Mesendoderm (in vitro differentiated cells): ENCODE data around the gene SELENOT.
"Not testable (repeated sequence)": the region's sequence is repeated elsewhere in the genome, so short reads cannot be mapped to it uniquely, and the experiment has no call there.

Experiments used
- DNase-seq: peaks from one replicate; pipeline ENCODE4 v3.0.0; 2013
- H2AK5ac ChIP-seq: 2 replicates; pipeline ENCODE4 v1.6.1; 2013; ENCODE audit warnings: low read length, inconsistent platforms
- H2BK120ac ChIP-seq: 2 replicates; pipeline ENCODE4 v1.6.1; 2013; ENCODE audit warnings: low read depth, mild to moderate bottlenecking, low read length, moderate library complexity, mixed read lengths
- H2BK15ac ChIP-seq: replicated peaks from 2 replicates; pipeline ENCODE4 v1.6.1; 2013; ENCODE audit warnings: low read depth, mild to moderate bottlenecking, moderate library complexity
- H2BK5ac ChIP-seq: 2 replicates; pipeline ENCODE4 v1.6.1; 2013; ENCODE audit warnings: low read length, inconsistent platforms
- H3K18ac ChIP-seq: 2 replicates; pipeline ENCODE4 v1.6.1; 2013; ENCODE audit warnings: mild to moderate bottlenecking, low read length, mixed read lengths
- H3K23ac ChIP-seq: one replicate; pipeline ENCODE4 v1.6.1; 2013; ENCODE audit warnings: low read length
- H3K27ac ChIP-seq: 2 replicates; pipeline ENCODE4 v1.5.1; 2013; ENCODE audit warnings: low read depth, mild to moderate bottlenecking, inconsistent platforms, low read length, moderate library complexity
- H3K27me3 ChIP-seq: 2 replicates; pipeline ENCODE4 v1.6.1; 2013; ENCODE audit warnings: low read length, control low read depth, mild to moderate bottlenecking, inconsistent platforms; ENCODE audit not compliant: insufficient read depth, poor library complexity
- H3K36me3 ChIP-seq: 2 replicates; pipeline ENCODE4 v1.6.1; 2013; ENCODE audit warnings: low read length, inconsistent platforms; ENCODE audit not compliant: control insufficient read depth, insufficient read depth
- H3K4ac ChIP-seq: one replicate; pipeline ENCODE4 v1.6.1; 2013; ENCODE audit warnings: low read depth, mild to moderate bottlenecking, low read length, moderate library complexity
- H3K4me1 ChIP-seq: 2 replicates; pipeline ENCODE4 v1.6.1; 2013; ENCODE audit warnings: low read depth, low read length, inconsistent platforms; ENCODE audit not compliant: control insufficient read depth
- H3K4me2 ChIP-seq: 2 replicates; pipeline ENCODE4 v1.6.1; 2013; ENCODE audit warnings: low read length
- H3K4me3 ChIP-seq: 2 replicates; pipeline ENCODE4 v1.5.1; 2013; ENCODE audit warnings: mild to moderate bottlenecking, low read length
- H3K56ac ChIP-seq: one replicate; pipeline ENCODE4 v1.6.1; 2013; ENCODE audit warnings: low read length
- H3K79me1 ChIP-seq: 2 replicates; pipeline ENCODE4 v1.6.1; 2013; ENCODE audit warnings: low read length, inconsistent platforms
- H3K79me2 ChIP-seq: 2 replicates; pipeline ENCODE4 v1.6.1; 2013; ENCODE audit warnings: mild to moderate bottlenecking, low read length; ENCODE audit not compliant: control insufficient read depth, insufficient read depth
- H3K9ac ChIP-seq: 2 replicates; pipeline ENCODE4 v1.6.1; 2013; ENCODE audit warnings: low read length, inconsistent platforms
- H4K5ac ChIP-seq: one replicate; pipeline ENCODE4 v1.6.1; 2013; ENCODE audit warnings: low read length
- H4K8ac ChIP-seq: one replicate; pipeline ENCODE4 v1.6.1; 2013; ENCODE audit warnings: low read depth, mild to moderate bottlenecking, control low read depth, low read length, moderate library complexity
- WGBS: extraction: QIAGEN DNeasy Blood & Tissue Kit; methylation state at CpG from one replicate; pipeline ENCODE4 v1.1.7; 2013; ENCODE audit warnings: low lambda C conversion rate, missing lambda C conversion rate; ENCODE audit not compliant: insufficient coverage; ENCODE audit errors: extremely low coverage; 5-methylcytosine and 5-hydroxymethylcytosine counted together

Gene SELENOT

DNA sequence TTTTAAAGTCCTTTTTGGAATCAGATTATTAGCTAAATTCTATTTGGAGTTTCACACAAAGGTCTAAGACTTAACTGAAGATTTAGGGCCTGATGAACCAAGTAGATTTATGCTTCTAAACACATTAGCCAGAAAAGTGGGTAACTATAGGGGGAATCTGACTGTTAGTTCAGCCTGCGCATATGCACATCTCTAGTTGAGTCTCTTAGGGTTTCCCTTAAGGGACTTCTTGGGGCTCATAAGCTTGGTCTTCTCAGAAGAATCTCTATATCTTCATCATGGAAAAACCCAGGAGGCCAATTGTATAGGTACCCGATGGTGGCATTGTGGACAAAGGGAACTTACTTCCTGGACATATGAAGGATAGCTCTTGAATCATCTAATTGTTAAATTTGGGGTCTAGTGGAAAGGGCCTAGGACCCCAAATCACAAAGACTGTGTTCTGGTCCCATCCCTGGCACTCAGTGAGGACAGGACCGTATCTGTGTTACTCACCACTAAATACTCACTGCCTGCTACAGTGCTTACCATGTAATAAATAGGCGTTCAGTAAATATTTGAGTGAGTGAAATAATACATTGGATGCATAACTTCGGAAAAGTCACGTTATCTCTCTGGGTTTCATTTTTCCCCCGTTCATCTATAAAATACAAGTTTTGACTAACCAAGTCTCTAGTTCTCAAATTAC is 17.0 kb downstream of the SELENOT start:
- no peaks in the 10 kb centered on the region for H3K27me3 ChIP-seq
- no peak overlapping the region for H2BK120ac ChIP-seq
- no peak overlapping the region for H3K18ac ChIP-seq
- H3K23ac ChIP-seq: no peak overlapping the region
- H3K79me2 ChIP-seq: peaks cover 27% of the 10 kb centered on the region
- H3K4me1 ChIP-seq: peaks cover under 1% of the 10 kb centered on the region
- H2AK5ac ChIP-seq: no peak overlapping the region
- H3K27ac ChIP-seq: no peak overlapping the region
- H2BK5ac ChIP-seq: no peak overlapping the region
- DNase-seq: no peak
- no peak overlapping the region for H4K8ac ChIP-seq
- WGBS: no CpG with 5 or more reads among the region's 7 CpGs
- H3K9ac ChIP-seq: no peak overlapping the region
- no peak overlapping the region for H3K4ac ChIP-seq
- H3K79me1 ChIP-seq: peaks cover 7% of the 10 kb centered on the region
- H3K4me3 ChIP-seq: no peak overlapping the region
- H4K5ac ChIP-seq: no peak overlapping the region
- H3K4me2 ChIP-seq: no peak overlapping the region
- H3K36me3 ChIP-seq: no peaks in the 10 kb centered on the region
- no peak overlapping the region for H3K56ac ChIP-seq
- H2BK15ac ChIP-seq: no peak overlapping the region

DNA sequence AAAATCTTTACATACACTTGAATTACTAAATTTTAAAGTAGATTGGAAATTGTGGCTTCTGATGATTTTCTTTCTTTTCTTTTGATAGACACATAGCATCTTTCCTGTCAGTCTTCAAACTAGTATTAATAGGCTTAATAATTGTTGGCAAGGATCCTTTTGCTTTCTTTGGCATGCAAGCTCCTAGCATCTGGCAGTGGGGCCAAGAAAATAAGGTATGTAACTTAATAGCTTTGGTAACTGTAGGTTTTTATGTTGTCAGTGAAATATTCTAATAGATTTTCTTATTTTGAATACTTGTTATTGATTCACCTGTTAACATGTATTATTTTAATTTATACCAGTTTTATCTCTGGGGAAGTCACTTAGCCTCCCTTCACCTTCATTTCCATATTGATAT is 19.8 kb downstream of the SELENOT start:
- H3K36me3 ChIP-seq, H3K4me2 ChIP-seq, H3K9ac ChIP-seq, H2BK5ac ChIP-seq, H3K56ac ChIP-seq, H4K5ac ChIP-seq, H3K4me1 ChIP-seq, H3K27me3 ChIP-seq, H3K4ac ChIP-seq, H2BK15ac ChIP-seq, H4K8ac ChIP-seq, H3K4me3 ChIP-seq, H3K27ac ChIP-seq, H2BK120ac ChIP-seq, H3K79me1 ChIP-seq, H3K18ac ChIP-seq, H3K23ac ChIP-seq, DNase-seq, H2AK5ac ChIP-seq: not testable (repeated sequence)
- H3K79me2 ChIP-seq: peaks cover 18% of the 10 kb centered on the region

DNA sequence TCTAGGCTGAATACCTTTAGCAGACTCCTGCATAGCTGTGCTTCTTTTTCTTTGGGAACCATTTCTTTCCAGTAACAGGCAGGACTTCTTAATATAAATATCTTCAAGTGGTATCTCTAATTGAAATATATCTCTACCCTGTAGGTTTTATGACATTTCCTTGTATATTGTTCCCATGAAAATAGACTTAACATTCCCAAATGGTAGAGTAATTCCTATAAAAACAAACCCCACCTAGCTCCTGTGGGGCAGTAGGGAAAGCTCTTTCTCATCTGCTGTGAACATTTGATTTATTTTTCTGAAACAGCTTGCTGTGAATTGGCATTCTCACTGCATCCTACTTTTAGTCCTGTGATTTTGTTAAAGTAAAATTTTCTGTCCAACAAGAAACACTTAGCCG is 20.8 kb downstream of the SELENOT start:
- no peaks in the 10 kb centered on the region for H3K36me3 ChIP-seq
- H3K27me3 ChIP-seq: no peaks in the 10 kb centered on the region
- no peak overlapping the region for H2BK120ac ChIP-seq
- no peak overlapping the region for H4K8ac ChIP-seq
- no peak overlapping the region for H2BK5ac ChIP-seq
- no peak overlapping the region for H3K4me3 ChIP-seq
- no peak overlapping the region for H4K5ac ChIP-seq
- no peak overlapping the region for H2AK5ac ChIP-seq
- no peak for DNase-seq
- H3K9ac ChIP-seq: no peak overlapping the region
- H3K4ac ChIP-seq: no peak overlapping the region
- H3K23ac ChIP-seq: no peak overlapping the region
- no peak overlapping the region for H3K27ac ChIP-seq
- H3K56ac ChIP-seq: no peak overlapping the region
- peaks cover 3% of the 10 kb centered on the region for H3K4me1 ChIP-seq
- WGBS: no CpG with 5 or more reads among the region's 1 CpG
- H2BK15ac ChIP-seq: no peak overlapping the region
- no peak overlapping the region for H3K18ac ChIP-seq
- H3K4me2 ChIP-seq: no peak overlapping the region
- H3K79me2 ChIP-seq: peaks cover 12% of the 10 kb centered on the region
- H3K79me1 ChIP-seq: peaks cover 4% of the 10 kb centered on the region

DNA sequence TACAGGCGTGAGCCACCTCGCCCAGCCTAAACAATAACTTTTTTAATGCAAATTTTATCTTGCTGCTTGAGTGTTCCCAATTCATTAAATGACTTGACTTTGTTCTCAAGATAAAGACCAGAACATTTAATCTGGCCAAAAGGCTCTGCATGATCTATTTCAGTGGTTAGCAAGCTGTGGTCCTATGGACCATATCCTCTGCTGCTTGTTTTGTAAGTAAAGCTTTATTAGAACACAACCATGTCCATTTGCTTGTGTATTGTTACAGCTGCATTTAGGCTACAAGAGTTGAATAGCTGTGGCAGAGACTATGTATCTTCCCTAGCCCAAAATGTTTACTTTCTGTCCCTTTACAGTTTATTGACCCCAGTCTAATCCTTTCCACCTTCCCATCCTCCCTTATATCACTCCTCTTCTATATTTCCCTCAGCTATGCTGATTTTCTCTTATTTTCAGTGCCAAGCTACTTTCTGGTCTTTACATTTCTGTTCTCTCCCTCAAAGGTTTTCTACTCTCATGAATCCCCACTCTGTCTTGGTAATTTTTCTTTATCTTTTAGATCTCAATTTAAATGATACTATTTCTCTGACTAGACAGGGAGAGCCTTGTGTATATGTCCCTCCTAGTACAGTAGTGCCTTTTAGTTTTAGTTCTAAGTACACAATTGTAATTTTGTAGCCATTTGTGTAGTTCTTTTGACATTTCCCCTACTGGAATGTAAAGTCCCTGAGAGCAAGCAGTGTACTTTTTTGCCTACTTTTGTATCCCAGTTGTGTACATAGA is 23.2 kb downstream of the SELENOT start:
- Histone ChIP-seq H3K56ac (no peak overlapping the region), H3K36me3 (no peaks in the 10 kb centered on the region), H3K27me3 (no peaks in the 10 kb centered on the region), H3K79me1 (peaks cover 2% of the 10 kb centered on the region), H3K18ac (no peak overlapping the region), H4K8ac (no peak overlapping the region), H2BK5ac (no peak overlapping the region), H3K79me2 (peaks cover 5% of the 10 kb centered on the region), H2AK5ac (no peak overlapping the region), H3K4me1 (peaks cover 3% of the 10 kb centered on the region), H3K27ac (no peak overlapping the region), H3K4me2 (no peak overlapping the region), H3K4me3 (no peak overlapping the region), H3K9ac (no peak overlapping the region), H2BK15ac (no peak overlapping the region), H4K5ac (no peak overlapping the region), H3K23ac (no peak overlapping the region), H3K4ac (no peak overlapping the region), H2BK120ac (no peak overlapping the region)
- no peak for DNase-seq
- WGBS: no CpG with 5 or more reads among the region's 2 CpGs

DNA sequence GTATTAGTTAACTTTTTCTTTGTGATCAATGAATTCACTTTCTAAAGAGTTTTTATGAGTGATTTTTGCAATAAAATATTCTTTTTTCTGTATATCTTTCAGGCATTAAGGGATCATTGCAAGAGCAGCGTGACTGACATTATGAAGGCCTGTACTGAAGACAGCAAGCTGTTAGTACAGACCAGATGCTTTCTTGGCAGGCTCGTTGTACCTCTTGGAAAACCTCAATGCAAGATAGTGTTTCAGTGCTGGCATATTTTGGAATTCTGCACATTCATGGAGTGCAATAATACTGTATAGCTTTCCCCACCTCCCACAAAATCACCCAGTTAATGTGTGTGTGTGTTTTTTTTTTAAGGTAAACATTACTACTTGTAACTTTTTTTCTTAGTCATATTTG is 24.4 kb downstream of the SELENOT start:
- peaks cover 2% of the 10 kb centered on the region for H3K79me1 ChIP-seq
- no peaks in the 10 kb centered on the region for H3K79me2 ChIP-seq
- no peak overlapping the region for H3K4ac ChIP-seq
- WGBS: no CpG with 5 or more reads among the region's 2 CpGs
- H3K9ac ChIP-seq: no peak overlapping the region
- H3K36me3 ChIP-seq: no peaks in the 10 kb centered on the region
- H3K23ac ChIP-seq: no peak overlapping the region
- H3K27me3 ChIP-seq: no peaks in the 10 kb centered on the region
- H2BK15ac ChIP-seq: no peak overlapping the region
- H3K27ac ChIP-seq: no peak overlapping the region
- H3K56ac ChIP-seq: no peak overlapping the region
- H3K18ac ChIP-seq: no peak overlapping the region
- no peak for DNase-seq
- no peak overlapping the region for H4K5ac ChIP-seq
- no peak overlapping the region for H3K4me3 ChIP-seq
- peaks cover 3% of the 10 kb centered on the region for H3K4me1 ChIP-seq
- H3K4me2 ChIP-seq: no peak overlapping the region
- H2AK5ac ChIP-seq: no peak overlapping the region
- H2BK5ac ChIP-seq: no peak overlapping the region
- no peak overlapping the region for H4K8ac ChIP-seq
- no peak overlapping the region for H2BK120ac ChIP-seq
